GM19238 (cell line): ENCODE results near the gene ZNF329.

Source experiments
- DNase-seq: peaks from one replicate; pipeline ENCODE4 v3.0.0; 2011; ENCODE audit warnings: low spot score; ENCODE audit not compliant: insufficient read length

Gene ZNF329

DNA sequence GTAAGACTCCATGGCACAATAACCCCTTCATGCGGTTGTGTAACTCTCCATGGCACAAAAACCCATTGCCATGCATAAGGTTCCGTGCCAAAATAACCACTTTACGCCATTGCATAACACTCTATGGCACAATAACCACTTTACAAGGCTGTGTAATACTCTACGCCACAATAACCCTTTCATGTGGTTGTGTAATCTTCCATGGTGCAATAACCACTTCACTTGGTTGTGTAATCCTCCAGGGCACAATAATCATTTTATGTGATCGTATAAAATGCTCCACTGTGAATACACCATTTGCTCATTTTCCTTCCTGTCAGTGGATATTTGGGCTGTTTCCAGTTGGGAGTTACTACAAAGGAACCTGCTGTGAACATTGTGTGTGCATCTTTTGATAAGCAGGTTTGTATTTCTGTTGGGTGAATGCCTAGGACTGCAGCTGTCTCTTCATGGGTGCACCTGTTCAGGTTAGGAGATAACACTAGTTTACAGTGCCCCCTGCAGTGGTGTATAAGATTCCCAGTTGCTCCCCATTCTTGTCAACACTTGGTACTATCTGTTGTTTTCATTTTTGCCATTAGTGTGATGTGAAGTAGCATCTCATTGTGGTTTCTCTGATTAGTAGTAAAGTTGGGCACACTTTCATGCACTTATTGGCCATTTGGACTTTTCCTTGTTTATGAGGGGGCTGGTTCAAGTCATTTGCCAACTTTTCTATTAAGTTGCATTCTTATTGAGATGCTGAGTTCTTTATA lies 31.4 kb downstream of the ZNF329 start:
- DNase-seq = no peak

DNA sequence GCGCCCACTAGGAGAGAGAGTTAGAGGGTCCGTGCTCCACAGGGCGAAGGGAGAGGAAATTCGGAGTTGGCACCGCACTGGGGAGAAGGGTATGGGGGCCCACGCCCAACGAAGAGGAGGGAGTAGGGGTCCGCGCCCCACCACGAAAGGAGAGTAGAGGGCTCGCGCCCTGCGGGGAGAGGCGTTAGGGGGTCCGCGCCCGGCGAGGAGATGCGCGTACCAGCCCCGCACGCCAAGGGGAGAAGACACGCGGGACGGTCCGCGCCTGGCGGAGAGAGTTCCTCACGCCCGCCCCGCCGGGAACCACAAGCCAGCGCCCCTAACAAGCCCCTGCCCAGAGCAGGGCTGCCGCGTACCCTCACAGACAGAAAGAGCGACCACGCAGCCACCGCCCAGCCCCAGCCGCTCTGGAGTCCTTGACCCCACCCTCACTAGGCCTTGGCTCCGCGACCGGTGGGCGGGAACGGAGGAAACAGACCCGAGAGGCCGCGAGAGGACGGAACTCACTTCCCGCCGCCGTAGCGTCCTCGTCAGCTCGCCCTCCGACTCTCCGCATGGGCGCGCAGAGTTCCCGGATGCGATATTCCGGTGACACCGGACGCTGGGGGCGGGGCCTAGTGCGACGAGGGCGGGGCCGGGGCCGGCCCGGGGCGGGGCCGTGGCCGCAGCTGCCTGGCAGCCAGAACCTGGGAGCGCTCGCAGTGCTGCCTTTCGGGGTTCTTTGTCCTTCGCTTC lies 32.6 kb downstream of the ZNF329 start:
- no peak for DNase-seq

DNA sequence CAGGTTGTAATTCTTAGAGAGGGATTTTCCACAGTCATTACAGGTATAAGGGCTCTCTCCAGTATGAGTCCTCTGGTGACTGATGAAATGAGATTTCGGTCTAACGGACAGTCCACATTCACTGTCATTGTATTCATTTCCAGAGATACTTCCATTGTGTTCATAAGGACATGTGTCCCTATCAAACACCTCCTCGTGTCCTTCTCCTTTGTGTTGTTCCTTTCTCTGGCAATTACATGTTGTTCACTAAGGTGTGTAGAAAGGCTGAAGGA lies 42.1 kb downstream of the ZNF329 start:
- DNase-seq = no peak

GRCh38 chr19:58107778-58108545 lies 42.6 kb downstream of the ZNF329 start:
- no peak for DNase-seq

DNA sequence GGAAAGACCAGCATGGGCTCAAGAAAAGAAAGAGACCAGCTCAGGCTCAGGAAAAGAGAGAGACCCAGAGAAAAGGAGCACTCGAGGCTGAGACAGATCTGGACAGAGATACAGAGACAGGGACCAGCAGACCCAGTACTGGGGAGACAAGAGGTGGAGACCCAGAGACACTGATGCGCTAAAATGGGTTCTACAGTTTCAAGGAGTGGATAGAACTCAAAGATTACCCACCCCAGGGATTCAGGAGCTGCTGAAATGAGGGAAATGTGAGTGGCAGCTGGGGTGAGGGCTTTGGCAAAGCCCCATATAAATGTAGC lies 51.9 kb downstream of the ZNF329 start:
- no peak for DNase-seq

- peak; percentile 76 for DNase-seq
Observed at GRCh38 chr19:58097781-58098681, 52.6 kb downstream of the ZNF329 start, which contains the start of gene ZSCAN18. TSS of gene ZSCAN18 (minus strand) at chr19:58098231. CDS start at chr19:58090267, 7,964 bp downstream.

- no peak for DNase-seq
Observed at GRCh38 chr19:58097349-58097748, 53.2 kb downstream of the ZNF329 start.

- DNase-seq = no peak
Observed at GRCh38 chr19:58096884-58097283, 53.7 kb downstream of the ZNF329 start.

- no peak for DNase-seq
Observed at GRCh38 chr19:58095328-58095727, 55.3 kb downstream of the ZNF329 start.

- DNase-seq = no peak
Observed at GRCh38 chr19:58093071-58093470, 57.5 kb downstream of the ZNF329 start.

- no peak for DNase-seq
Observed at GRCh38 chr19:58091251-58091995, 59.2 kb downstream of the ZNF329 start.

DNA sequence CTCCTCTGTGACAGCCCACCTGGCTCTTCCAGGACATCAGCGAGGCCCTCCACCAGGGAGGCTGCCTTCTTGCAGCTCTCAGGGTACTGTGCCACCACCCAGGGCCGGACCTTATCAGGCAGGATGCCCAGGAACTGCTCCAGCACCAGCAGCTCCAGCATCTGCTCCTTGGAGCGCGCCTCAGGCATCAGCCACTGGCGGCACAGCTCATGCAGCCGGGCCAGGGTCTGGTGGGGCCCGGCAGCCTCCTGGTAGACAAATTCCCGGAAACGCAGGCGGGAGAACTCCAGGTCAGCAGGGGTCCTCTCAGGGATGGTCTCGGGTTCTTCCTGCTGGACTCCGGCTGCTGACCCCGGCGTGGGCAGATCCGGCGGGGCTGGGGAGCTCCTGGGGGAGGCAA lies 60.7 kb downstream of the ZNF329 start:
- no peak for DNase-seq

DNA sequence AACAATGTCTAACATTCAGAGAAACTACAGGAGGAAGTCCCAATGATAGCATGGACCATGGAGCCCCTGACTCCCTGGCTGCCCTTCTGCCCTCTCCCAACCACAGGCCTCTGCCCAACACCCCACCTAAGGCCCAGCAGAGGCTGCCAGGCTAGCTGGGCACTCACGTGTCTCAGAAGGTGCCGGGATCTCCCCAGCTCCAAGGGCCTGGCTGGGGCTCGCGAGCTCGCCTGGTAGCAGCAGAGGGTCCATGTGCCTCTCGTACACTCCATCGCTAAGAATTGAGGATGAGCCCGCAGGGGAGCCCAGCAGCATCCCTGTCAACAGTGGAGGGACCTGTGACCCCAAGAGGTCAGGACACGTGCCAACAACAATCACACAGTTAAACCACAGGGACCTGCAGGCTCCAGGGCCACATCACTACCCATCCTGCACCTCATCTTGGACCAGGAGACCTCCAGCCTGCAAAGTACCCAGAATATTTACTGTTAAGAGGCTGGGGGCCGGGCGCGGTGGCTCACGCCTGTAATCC lies 62.0 kb downstream of the ZNF329 start:
- no peak for DNase-seq

DNA sequence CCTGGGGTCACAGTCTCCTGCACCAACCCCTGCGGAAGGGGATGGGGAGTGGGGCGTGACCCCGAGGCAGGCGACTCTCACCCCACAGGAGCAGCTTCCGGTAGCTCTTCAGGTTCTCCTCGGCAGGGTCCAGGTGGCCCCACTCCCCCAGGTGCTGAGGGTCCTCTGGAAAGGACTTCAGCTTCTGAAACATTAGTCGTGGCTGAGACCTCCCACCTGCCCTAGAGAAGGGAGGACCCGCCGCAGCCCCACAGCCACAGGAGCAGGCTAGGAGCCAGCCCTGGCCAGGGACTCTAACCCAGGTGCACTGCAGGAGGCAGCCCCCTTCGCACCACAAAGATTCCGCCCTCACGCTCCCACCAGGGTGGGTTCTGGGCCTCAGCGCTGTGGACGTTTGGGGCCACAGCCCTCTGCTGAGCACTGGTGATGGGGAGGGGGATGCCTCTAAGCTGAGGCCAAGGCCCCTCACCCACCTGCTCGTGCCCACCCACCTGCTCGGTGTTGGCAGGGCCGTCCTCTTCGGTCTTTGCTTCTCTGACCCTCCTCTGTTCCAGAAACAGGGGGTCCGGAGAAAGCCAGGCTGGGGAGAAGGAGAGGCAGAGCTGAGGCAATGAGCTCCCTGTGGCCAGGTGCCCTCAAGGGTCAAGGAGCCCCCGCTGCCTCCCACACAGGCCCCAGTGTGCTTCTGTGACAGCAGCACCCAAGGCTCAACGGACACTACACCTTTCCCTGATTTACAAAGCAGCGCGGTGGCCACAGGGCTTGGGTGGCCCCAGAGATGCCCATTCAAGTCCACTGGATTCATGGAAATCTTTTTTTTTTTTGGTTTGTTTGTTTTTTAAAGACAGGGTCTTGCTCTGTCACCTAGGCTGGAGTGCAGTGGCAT lies 63.5 kb downstream of the ZNF329 start:
- DNase-seq = no peak

DNA sequence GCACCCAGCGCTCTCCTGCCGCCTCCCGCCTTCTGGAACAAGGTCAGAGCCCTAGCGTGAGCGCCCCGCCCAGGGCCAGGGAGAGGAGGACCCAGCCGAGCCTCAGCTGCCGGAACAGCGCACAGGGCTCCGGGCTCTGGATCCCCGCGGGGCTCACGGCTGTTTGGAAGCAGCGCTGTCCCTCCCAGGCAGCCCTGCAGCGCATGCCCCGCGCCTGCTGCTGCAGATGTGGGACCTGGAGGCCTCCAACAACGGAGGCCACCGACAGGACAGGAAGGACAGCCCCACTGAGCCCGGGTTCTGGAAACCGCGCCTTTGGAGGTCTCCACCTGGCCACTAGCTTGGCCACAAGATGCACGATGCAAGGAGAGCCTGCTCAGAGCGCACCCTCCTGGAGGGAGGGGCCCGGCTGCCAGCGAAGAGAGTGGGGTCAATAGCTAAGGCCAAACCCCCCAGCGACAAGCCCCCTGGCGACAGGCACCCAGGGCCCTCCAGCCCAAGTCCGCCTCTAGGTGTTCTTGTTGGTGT lies 65.2 kb downstream of the ZNF329 start:
- no peak for DNase-seq

GRCh38 chr19:58084596-58085347 lies 65.8 kb downstream of the ZNF329 start:
- no peak for DNase-seq

GRCh38 chr19:58083021-58083420 lies 67.6 kb downstream of the ZNF329 start:
- no peak for DNase-seq

DNA sequence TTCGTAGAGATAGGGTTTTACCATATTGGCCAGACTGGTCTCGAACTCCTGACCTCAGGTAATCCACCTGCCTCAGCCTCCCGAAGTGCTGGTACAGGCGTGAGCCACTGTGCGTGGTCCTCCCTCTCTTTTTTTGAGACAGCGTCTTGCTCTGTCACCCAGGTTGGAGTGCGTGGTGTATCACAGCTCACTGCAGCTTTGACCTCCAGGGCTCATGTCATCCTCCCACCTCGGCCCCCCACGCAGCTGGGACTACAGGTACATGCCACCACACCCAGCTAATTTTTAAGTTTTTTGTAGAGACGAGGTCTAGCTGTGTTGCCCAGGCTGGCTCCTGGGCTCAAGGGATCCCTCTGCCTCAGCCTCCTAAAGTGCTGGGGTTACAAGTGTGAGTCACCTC lies 70.8 kb downstream of the ZNF329 start:
- DNase-seq = no peak
